NCI-H748 (cell line): Measurements from ENCODE around the gene NAALADL2.
A peak's percentile ranks its signal among the peaks of the same experiment; 100 is the strongest.

Experiments
- DNase-seq: peaks from one replicate; lab custom pipeline; 2025; ENCODE audit not compliant: unreplicated experiment; lab: John Stamatoyannopoulos, UW

The NAALADL2 gene

GRCh38 chr3:175619369-175619768 lies 760.2 kb downstream of the NAALADL2 start:
- DNase-seq, result no peak

GRCh38 chr3:175620093-175620492 lies 761.0 kb downstream of the NAALADL2 start:
- DNase-seq, result no peak

- DNase-seq, result no peak
These were observed 761.4 kb downstream of the NAALADL2 start for GRCh38 chr3:175620532-175620931.

GRCh38 chr3:175640958-175641357 lies 781.8 kb downstream of the NAALADL2 start:
- no peak for DNase-seq

GRCh38 chr3:175646865-175647264 lies 787.7 kb downstream of the NAALADL2 start:
- DNase-seq, result no peak

- no peak for DNase-seq
These were observed 789.8 kb downstream of the NAALADL2 start for GRCh38 chr3:175648899-175649298.

GRCh38 chr3:175651716-175652115 lies 792.6 kb downstream of the NAALADL2 start:
- DNase-seq, result peak; percentile 43

GRCh38 chr3:175655351-175655750 lies 796.2 kb downstream of the NAALADL2 start:
- DNase-seq, result no peak

GRCh38 chr3:175656461-175656860 lies 797.3 kb downstream of the NAALADL2 start:
- no peak for DNase-seq

- DNase-seq, result no peak
These were observed 800.7 kb downstream of the NAALADL2 start for GRCh38 chr3:175659670-175660350.

- DNase-seq, result no peak
These were observed 803.7 kb downstream of the NAALADL2 start for GRCh38 chr3:175662815-175663214.

- peak; percentile 50 for DNase-seq
These were observed 805.8 kb downstream of the NAALADL2 start for GRCh38 chr3:175664911-175665310.

GRCh38 chr3:175668300-175668699 lies 809.2 kb downstream of the NAALADL2 start:
- DNase-seq, result no peak

- DNase-seq, result no peak
These were observed 811.4 kb downstream of the NAALADL2 start for GRCh38 chr3:175670557-175670956.

GRCh38 chr3:175672119-175672689 lies 813.1 kb downstream of the NAALADL2 start:
- DNase-seq, result peak; percentile 40

- DNase-seq, result no peak
These were observed 820.4 kb downstream of the NAALADL2 start for GRCh38 chr3:175679568-175679967.

GRCh38 chr3:175692256-175692655 lies 833.1 kb downstream of the NAALADL2 start:
- DNase-seq, result no peak

- no peak for DNase-seq
These were observed 836.1 kb downstream of the NAALADL2 start for GRCh38 chr3:175695251-175695650.

- no peak for DNase-seq
These were observed 843.8 kb downstream of the NAALADL2 start for GRCh38 chr3:175702956-175703355.

- no peak for DNase-seq
These were observed 845.4 kb downstream of the NAALADL2 start for GRCh38 chr3:175704366-175705055.

- no peak for DNase-seq
These were observed 854.1 kb downstream of the NAALADL2 start for GRCh38 chr3:175713268-175713667.

GRCh38 chr3:175716446-175716845 lies 857.3 kb downstream of the NAALADL2 start:
- DNase-seq, result no peak
